ENCODE data around the gene PSMC3IP.
A peak's percentile ranks its signal among the peaks of the same experiment; 100 is the strongest.
"Not testable (repeated sequence)": the region's sequence is repeated elsewhere in the genome, so short reads cannot be mapped to it uniquely, and the experiment has no call there.

PSMC3IP gene

GRCh38 chr17:42577532-42578281 lies at the start of gene PSMC3IP:
Gene PSMC3IP, minus strand, starts transcription at chr17:42577729. Its CDS starts 43 bp downstream, at chr17:42577686.
- H3K36me3 ChIP-seq = peaks cover 34 to 62% (median 46%) of the 10 kb centered on the region in 3 donors

GRCh38 chr17:42623732-42624596 lies 46.4 kb upstream of the PSMC3IP start:
- no peak overlapping the region for H3K4me3 ChIP-seq
- no peaks in the 10 kb centered on the region for H3K36me3 ChIP-seq
- H3K9me3 ChIP-seq = no peaks in the 10 kb centered on the region
- no peak for TF ChIP-seq CTCF (IDR thresholded peaks at IDR 0.05)
- no peaks in the 10 kb centered on the region for H3K27me3 ChIP-seq
- DNase-seq = no peak
- peaks cover 0 to 1% (median under 1%) of the 10 kb centered on the region in 4 donors for H3K4me1 ChIP-seq
- no peak overlapping the region for H3K27ac ChIP-seq
- intact Hi-C loops (cut with DNase I; ENCODE audit: low total_unique reads) = no loop called here

More at GRCh38 chr17:42577532-42578281, at the start of gene PSMC3IP:
- Histone ChIP-seq H3K9me3 (no peaks in the 10 kb centered on the region), H3K4me1 (peaks cover 0 to 21% (median 19%) of the 10 kb centered on the region in 4 donors), H3K27ac (peak within 1 kb of the TSS; percentile 78 to 89), H3K27me3 (no peaks in the 10 kb centered on the region), H3K4me3 (peak within 1 kb of the TSS; percentile 57 to 61)
- intact Hi-C loops (cut with DNase I; ENCODE audit: low total_unique reads) = loop anchor here (1.0 kb wide), 1 partner anchor 106 kb away; no protein-coding TSS in a partner anchor
- peak; percentile 18 to 54 for TF ChIP-seq CTCF (IDR thresholded peaks at IDR 0.05)
- peak; percentile 96 to 97 for DNase-seq

- no peak for TF ChIP-seq CTCF (IDR thresholded peaks at IDR 0.05)
- intact Hi-C loops (cut with DNase I; ENCODE audit: low total_unique reads) = no loop called here
- H3K27ac ChIP-seq = no peak overlapping the region
- no peak for DNase-seq
- no peaks in the 10 kb centered on the region for H3K9me3 ChIP-seq
- no peaks in the 10 kb centered on the region for H3K27me3 ChIP-seq
- H3K4me1 ChIP-seq = peaks cover 0 to 8% (median 5%) of the 10 kb centered on the region in 4 donors
- no peak overlapping the region for H3K4me3 ChIP-seq
- no peaks in the 10 kb centered on the region for H3K36me3 ChIP-seq
These were observed 45.7 kb upstream of the PSMC3IP start for GRCh38 chr17:42623271-42623670.

- H3K4me1 ChIP-seq = peaks cover 0 to 13% (median 9%) of the 10 kb centered on the region in 4 donors
- H3K36me3 ChIP-seq; H3K27ac ChIP-seq; H3K4me3 ChIP-seq; H3K9me3 ChIP-seq; H3K27me3 ChIP-seq; intact Hi-C loops (cut with DNase I; ENCODE audit: low total_unique reads); DNase-seq: not testable (repeated sequence)
These were observed 44.5 kb upstream of the PSMC3IP start for GRCh38 chr17:42621987-42622386.

GRCh38 chr17:42618442-42619150 lies 41.1 kb upstream of the PSMC3IP start:
- H3K36me3 ChIP-seq = peaks cover 17 to 26% (median 24%) of the 10 kb centered on the region in 3 donors
- intact Hi-C loops (cut with DNase I; ENCODE audit: low total_unique reads) = no loop called here
- peaks cover 0 to 13% (median 9%) of the 10 kb centered on the region in 4 donors for H3K4me1 ChIP-seq
- H3K4me3 ChIP-seq = no peak overlapping the region
- DNase-seq = peak in 1 of 2 donors; percentile 66
- peak overlapping the region in 1 of 2 donors; percentile 14 for H3K27ac ChIP-seq
- H3K27me3 ChIP-seq = no peaks in the 10 kb centered on the region
- no peak for TF ChIP-seq CTCF (IDR thresholded peaks at IDR 0.05)
- no peaks in the 10 kb centered on the region for H3K9me3 ChIP-seq

All from tibial artery (tissue), 4 donors.